Mesendoderm (in vitro differentiated cells): ENCODE measurements around the gene IL1RAPL2.

Experiments used
- DNase-seq: peaks from one replicate; pipeline ENCODE4 v3.0.0; 2013
- H2AK5ac ChIP-seq: 2 replicates; pipeline ENCODE4 v1.6.1; 2013; ENCODE audit warnings: low read length, inconsistent platforms
- H2BK120ac ChIP-seq: 2 replicates; pipeline ENCODE4 v1.6.1; 2013; ENCODE audit warnings: low read depth, mild to moderate bottlenecking, low read length, moderate library complexity, mixed read lengths
- H2BK15ac ChIP-seq: replicated peaks from 2 replicates; pipeline ENCODE4 v1.6.1; 2013; ENCODE audit warnings: low read depth, mild to moderate bottlenecking, moderate library complexity
- H2BK5ac ChIP-seq: 2 replicates; pipeline ENCODE4 v1.6.1; 2013; ENCODE audit warnings: low read length, inconsistent platforms
- H3K18ac ChIP-seq: 2 replicates; pipeline ENCODE4 v1.6.1; 2013; ENCODE audit warnings: mild to moderate bottlenecking, low read length, mixed read lengths
- H3K23ac ChIP-seq: one replicate; pipeline ENCODE4 v1.6.1; 2013; ENCODE audit warnings: low read length
- H3K27ac ChIP-seq: 2 replicates; pipeline ENCODE4 v1.5.1; 2013; ENCODE audit warnings: low read depth, mild to moderate bottlenecking, inconsistent platforms, low read length, moderate library complexity
- H3K27me3 ChIP-seq: 2 replicates; pipeline ENCODE4 v1.6.1; 2013; ENCODE audit warnings: low read length, control low read depth, mild to moderate bottlenecking, inconsistent platforms; ENCODE audit not compliant: insufficient read depth, poor library complexity
- H3K36me3 ChIP-seq: 2 replicates; pipeline ENCODE4 v1.6.1; 2013; ENCODE audit warnings: low read length, inconsistent platforms; ENCODE audit not compliant: control insufficient read depth, insufficient read depth
- H3K4ac ChIP-seq: one replicate; pipeline ENCODE4 v1.6.1; 2013; ENCODE audit warnings: low read depth, mild to moderate bottlenecking, low read length, moderate library complexity
- H3K4me1 ChIP-seq: 2 replicates; pipeline ENCODE4 v1.6.1; 2013; ENCODE audit warnings: low read depth, low read length, inconsistent platforms; ENCODE audit not compliant: control insufficient read depth
- H3K4me2 ChIP-seq: 2 replicates; pipeline ENCODE4 v1.6.1; 2013; ENCODE audit warnings: low read length
- H3K4me3 ChIP-seq: 2 replicates; pipeline ENCODE4 v1.5.1; 2013; ENCODE audit warnings: mild to moderate bottlenecking, low read length
- H3K56ac ChIP-seq: one replicate; pipeline ENCODE4 v1.6.1; 2013; ENCODE audit warnings: low read length
- H3K79me1 ChIP-seq: 2 replicates; pipeline ENCODE4 v1.6.1; 2013; ENCODE audit warnings: low read length, inconsistent platforms
- H3K79me2 ChIP-seq: 2 replicates; pipeline ENCODE4 v1.6.1; 2013; ENCODE audit warnings: mild to moderate bottlenecking, low read length; ENCODE audit not compliant: control insufficient read depth, insufficient read depth
- H3K9ac ChIP-seq: 2 replicates; pipeline ENCODE4 v1.6.1; 2013; ENCODE audit warnings: low read length, inconsistent platforms
- H4K5ac ChIP-seq: one replicate; pipeline ENCODE4 v1.6.1; 2013; ENCODE audit warnings: low read length
- H4K8ac ChIP-seq: one replicate; pipeline ENCODE4 v1.6.1; 2013; ENCODE audit warnings: low read depth, mild to moderate bottlenecking, control low read depth, low read length, moderate library complexity
- whole genome bisulfite sequencing: extraction: QIAGEN DNeasy Blood & Tissue Kit; methylation state at CpG from one replicate; pipeline ENCODE4 v1.1.7; 2013; ENCODE audit warnings: low lambda C conversion rate, missing lambda C conversion rate; ENCODE audit not compliant: insufficient coverage; ENCODE audit errors: extremely low coverage; 5-methylcytosine and 5-hydroxymethylcytosine counted together

Gene IL1RAPL2

DNA sequence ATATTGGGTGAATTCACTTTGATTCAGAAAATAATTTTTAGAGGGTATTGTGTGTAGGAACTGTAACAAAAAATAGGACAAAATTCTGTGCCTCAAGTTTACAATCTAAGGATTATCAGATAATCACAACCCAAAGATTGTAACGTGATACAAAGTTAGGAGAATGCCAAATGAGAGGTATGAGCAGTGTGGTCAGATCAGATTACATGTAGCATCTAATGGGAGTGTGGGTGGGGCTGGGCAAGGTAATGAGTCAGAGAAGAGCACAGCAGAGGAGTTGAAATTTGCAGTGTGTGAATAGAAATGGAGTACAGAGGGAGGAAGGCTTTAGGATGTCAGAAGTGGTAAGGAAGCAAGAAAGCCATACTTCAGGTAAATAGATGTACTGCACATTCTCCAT is 757.9 kb downstream of the IL1RAPL2 start:
- Histone ChIP-seq H2BK5ac (no peak overlapping the region), H3K79me2 (no peaks in the 10 kb centered on the region), H3K36me3 (no peaks in the 10 kb centered on the region), H2BK15ac (no peak overlapping the region), H2AK5ac (no peak overlapping the region), H3K79me1 (no peaks in the 10 kb centered on the region), H3K4me2 (no peak overlapping the region), H3K27ac (no peak overlapping the region), H4K8ac (no peak overlapping the region), H3K4me3 (no peak overlapping the region), H3K9ac (no peak overlapping the region), H3K56ac (no peak overlapping the region), H3K18ac (no peak overlapping the region), H3K27me3 (no peaks in the 10 kb centered on the region), H3K4me1 (no peaks in the 10 kb centered on the region), H4K5ac (no peak overlapping the region), H3K23ac (no peak overlapping the region), H2BK120ac (no peak overlapping the region), H3K4ac (no peak overlapping the region)
- DNase-seq, result peak; percentile 6
- WGBS, result no CpG with 5 or more reads among the region's 1 CpG

GRCh38 chrX:105328773-105329172 is 762.8 kb downstream of the IL1RAPL2 start:
- no peak overlapping the region for H3K4ac ChIP-seq
- DNase-seq, result no peak

GRCh38 chrX:105331244-105331643 is 765.2 kb downstream of the IL1RAPL2 start:
- no peak overlapping the region for H2AK5ac ChIP-seq
- H2BK120ac ChIP-seq, result no peak overlapping the region
- H3K79me1 ChIP-seq, result no peaks in the 10 kb centered on the region
- H3K23ac ChIP-seq, result no peak overlapping the region
- H2BK15ac ChIP-seq, result no peak overlapping the region
- H3K4me2 ChIP-seq, result no peak overlapping the region
- H2BK5ac ChIP-seq, result no peak overlapping the region
- H3K4ac ChIP-seq, result no peak overlapping the region
- no peaks in the 10 kb centered on the region for H3K27me3 ChIP-seq
- WGBS, result no CpG with 5 or more reads among the region's 1 CpG
- no peaks in the 10 kb centered on the region for H3K79me2 ChIP-seq
- H3K18ac ChIP-seq, result no peak overlapping the region
- no peaks in the 10 kb centered on the region for H3K36me3 ChIP-seq
- no peak overlapping the region for H3K4me3 ChIP-seq
- no peak overlapping the region for H3K27ac ChIP-seq
- H3K56ac ChIP-seq, result no peak overlapping the region
- H3K9ac ChIP-seq, result no peak overlapping the region
- H4K8ac ChIP-seq, result no peak overlapping the region
- DNase-seq, result no peak
- no peaks in the 10 kb centered on the region for H3K4me1 ChIP-seq
- H4K5ac ChIP-seq, result no peak overlapping the region

More at GRCh38 chrX:105328773-105329172, 762.8 kb downstream of the IL1RAPL2 start:
- Histone ChIP-seq H3K4me3 (no peak overlapping the region), H3K79me1 (no peaks in the 10 kb centered on the region), H3K56ac (no peak overlapping the region), H3K79me2 (no peaks in the 10 kb centered on the region), H4K8ac (no peak overlapping the region), H3K4me2 (no peak overlapping the region), H3K18ac (no peak overlapping the region), H3K36me3 (no peaks in the 10 kb centered on the region), H3K27me3 (no peaks in the 10 kb centered on the region), H2BK5ac (no peak overlapping the region), H2BK120ac (no peak overlapping the region), H3K9ac (no peak overlapping the region), H3K27ac (no peak overlapping the region), H3K4me1 (no peaks in the 10 kb centered on the region), H2BK15ac (no peak overlapping the region), H2AK5ac (no peak overlapping the region), H4K5ac (no peak overlapping the region), H3K23ac (no peak overlapping the region)

GRCh38 chrX:105347373-105347772 is 781.4 kb downstream of the IL1RAPL2 start:
- no CpG with 5 or more reads among the region's 3 CpGs for WGBS
- no peak overlapping the region for H3K4me3 ChIP-seq
- no peak overlapping the region for H3K18ac ChIP-seq
- H3K36me3 ChIP-seq, result no peaks in the 10 kb centered on the region
- H3K79me1 ChIP-seq, result no peaks in the 10 kb centered on the region
- H3K4me2 ChIP-seq, result no peak overlapping the region
- H3K4me1 ChIP-seq, result no peaks in the 10 kb centered on the region
- no peak overlapping the region for H2BK120ac ChIP-seq
- no peak overlapping the region for H4K8ac ChIP-seq
- no peak overlapping the region for H2BK5ac ChIP-seq
- DNase-seq, result no peak
- H3K27me3 ChIP-seq, result no peaks in the 10 kb centered on the region
- H3K9ac ChIP-seq, result no peak overlapping the region
- H3K79me2 ChIP-seq, result no peaks in the 10 kb centered on the region
- no peak overlapping the region for H3K56ac ChIP-seq
- no peak overlapping the region for H3K23ac ChIP-seq
- H2BK15ac ChIP-seq, result no peak overlapping the region
- no peak overlapping the region for H4K5ac ChIP-seq
- H3K4ac ChIP-seq, result no peak overlapping the region
- no peak overlapping the region for H3K27ac ChIP-seq
- H2AK5ac ChIP-seq, result no peak overlapping the region

DNA sequence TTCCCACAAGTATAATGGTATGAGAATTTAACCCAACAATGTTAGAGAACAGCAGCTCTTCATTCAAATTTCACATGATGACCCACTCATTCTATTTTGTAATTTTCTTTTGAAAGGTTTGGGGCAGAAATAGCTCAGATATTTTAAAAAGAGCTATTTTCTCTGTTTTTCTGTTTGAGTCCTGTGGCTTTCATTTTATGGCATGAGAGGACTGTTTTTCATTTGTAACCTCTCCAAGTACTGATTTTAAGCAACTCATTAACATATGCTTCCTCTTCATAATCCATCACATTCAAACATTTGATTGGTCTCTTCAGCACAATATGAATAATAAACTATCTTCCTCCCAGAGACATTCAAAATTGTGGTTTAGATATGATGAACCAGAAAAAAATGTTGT is 783.5 kb downstream of the IL1RAPL2 start:
- no peak overlapping the region for H3K4me3 ChIP-seq
- H3K18ac ChIP-seq, result no peak overlapping the region
- no peak overlapping the region for H2AK5ac ChIP-seq
- no peaks in the 10 kb centered on the region for H3K27me3 ChIP-seq
- H3K56ac ChIP-seq, result no peak overlapping the region
- no peak for DNase-seq
- H3K79me2 ChIP-seq, result no peaks in the 10 kb centered on the region
- no peak overlapping the region for H3K27ac ChIP-seq
- no peak overlapping the region for H4K5ac ChIP-seq
- H3K36me3 ChIP-seq, result no peaks in the 10 kb centered on the region
- H3K4me2 ChIP-seq, result no peak overlapping the region
- no peak overlapping the region for H2BK5ac ChIP-seq
- no peak overlapping the region for H4K8ac ChIP-seq
- H2BK120ac ChIP-seq, result no peak overlapping the region
- H3K4ac ChIP-seq, result no peak overlapping the region
- no peaks in the 10 kb centered on the region for H3K4me1 ChIP-seq
- H3K79me1 ChIP-seq, result no peaks in the 10 kb centered on the region
- H2BK15ac ChIP-seq, result no peak overlapping the region
- H3K9ac ChIP-seq, result no peak overlapping the region
- no peak overlapping the region for H3K23ac ChIP-seq

GRCh38 chrX:105375816-105376215 is 809.8 kb downstream of the IL1RAPL2 start:
- no CpG with 5 or more reads among the region's 2 CpGs for WGBS
- H3K27me3 ChIP-seq, result no peaks in the 10 kb centered on the region
- H3K18ac ChIP-seq, result no peak overlapping the region
- no peak overlapping the region for H2BK120ac ChIP-seq
- H3K9ac ChIP-seq, result no peak overlapping the region
- no peak overlapping the region for H3K4ac ChIP-seq
- H2AK5ac ChIP-seq, result no peak overlapping the region
- no peak overlapping the region for H2BK15ac ChIP-seq
- no peak overlapping the region for H4K5ac ChIP-seq
- no peaks in the 10 kb centered on the region for H3K79me1 ChIP-seq
- H3K4me3 ChIP-seq, result no peak overlapping the region
- H3K23ac ChIP-seq, result no peak overlapping the region
- H3K4me1 ChIP-seq, result no peaks in the 10 kb centered on the region
- no peak for DNase-seq
- no peaks in the 10 kb centered on the region for H3K79me2 ChIP-seq
- no peak overlapping the region for H2BK5ac ChIP-seq
- no peak overlapping the region for H3K56ac ChIP-seq
- H3K27ac ChIP-seq, result no peak overlapping the region
- no peak overlapping the region for H4K8ac ChIP-seq
- H3K36me3 ChIP-seq, result no peaks in the 10 kb centered on the region
- no peak overlapping the region for H3K4me2 ChIP-seq
